Left hindlimb (tissue), 1 donor: Measurements from ENCODE around the gene NDUFB4.
"Not testable (repeated sequence)": the region's sequence is repeated elsewhere in the genome, so short reads cannot be mapped to it uniquely, and the experiment has no call there.

Experiments
- DNase-seq: peaks from one replicate; pipeline ENCODE4 v3.0.0-alpha.2; 2018

NDUFB4 gene

DNA sequence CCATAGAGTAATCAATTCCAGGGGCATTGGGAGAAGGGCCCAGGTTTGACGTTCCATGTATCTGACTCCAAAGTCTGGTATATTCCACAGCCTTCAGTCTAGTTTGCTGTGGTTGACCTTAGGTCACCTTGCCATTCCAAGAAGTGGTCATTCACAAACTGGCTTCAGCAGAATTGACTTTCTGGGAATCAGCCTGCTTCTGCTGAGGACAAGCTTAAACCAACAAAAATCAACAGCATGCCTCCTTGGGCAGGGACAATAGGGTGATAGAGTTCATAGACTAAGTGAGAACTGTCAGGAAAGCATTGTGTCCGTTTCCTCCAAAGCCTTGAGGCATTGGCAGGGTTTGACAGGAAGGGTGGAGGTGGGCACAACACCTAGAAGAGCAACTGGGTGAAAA, 24.1 kb upstream of the NDUFB4 start:
- DNase-seq: no peak

DNA sequence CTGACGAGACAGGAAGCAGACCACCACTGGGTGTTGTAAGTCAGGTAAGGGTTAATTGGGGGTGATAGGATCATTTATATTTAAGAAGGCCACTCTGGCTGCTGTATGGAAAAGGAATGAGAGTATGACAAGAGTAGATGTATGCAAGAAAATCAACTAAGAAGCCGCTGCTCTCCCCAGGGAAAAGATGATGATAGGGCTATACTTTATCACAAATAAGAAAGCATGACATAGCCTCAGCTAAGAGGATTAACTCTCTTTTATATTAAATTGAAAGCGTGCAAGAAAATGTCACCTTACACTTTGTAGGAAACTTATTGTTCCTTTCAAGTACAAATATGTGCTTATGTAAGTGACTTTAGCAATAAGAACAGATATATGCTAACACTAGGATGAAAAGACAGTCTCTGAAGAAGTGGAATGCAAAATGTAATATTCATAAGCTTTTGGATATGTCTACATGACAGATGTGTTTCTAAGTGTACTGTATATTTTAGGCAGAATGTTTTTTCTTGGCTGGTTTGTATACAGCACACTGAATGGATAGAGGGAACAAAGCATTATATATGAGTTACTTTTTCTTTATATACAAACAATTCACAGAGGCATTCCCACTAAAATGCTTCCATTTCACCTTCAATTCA, 8.7 kb upstream of the NDUFB4 start:
- no peak for DNase-seq

DNA sequence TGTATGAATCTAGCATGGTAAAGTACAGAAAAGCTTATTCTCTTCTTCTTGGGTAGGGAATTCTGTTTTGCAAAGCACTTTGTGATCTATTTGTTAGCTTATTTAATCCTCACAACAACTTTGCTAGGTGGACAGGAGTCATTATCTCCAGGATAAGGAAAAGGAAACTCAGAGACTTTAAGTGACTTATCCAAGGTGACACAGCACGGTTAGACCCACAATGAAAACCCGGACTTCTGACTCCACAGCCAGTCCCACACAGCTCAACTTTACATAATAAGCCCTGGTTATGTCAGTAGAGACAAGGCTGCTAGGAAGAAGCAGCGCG, 384 bp upstream of the NDUFB4 start:
- no peak for DNase-seq

DNA sequence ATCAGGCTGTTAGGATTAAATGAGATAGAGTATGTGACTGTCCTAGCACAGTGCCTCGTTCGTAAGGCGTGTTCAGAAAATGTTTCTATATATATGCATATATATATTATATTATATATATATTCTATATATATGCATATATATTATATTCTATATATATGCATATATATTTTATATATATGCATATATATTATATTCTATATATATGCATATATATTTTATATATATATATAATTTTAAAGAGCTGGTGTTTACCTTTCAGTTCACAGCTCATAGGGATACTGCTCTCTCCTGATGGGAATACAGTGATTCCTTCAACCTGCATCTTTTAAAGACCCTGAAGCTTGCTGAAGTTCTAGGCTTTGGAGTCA, 702 bp downstream of the NDUFB4 start:
- no peak for DNase-seq

DNA sequence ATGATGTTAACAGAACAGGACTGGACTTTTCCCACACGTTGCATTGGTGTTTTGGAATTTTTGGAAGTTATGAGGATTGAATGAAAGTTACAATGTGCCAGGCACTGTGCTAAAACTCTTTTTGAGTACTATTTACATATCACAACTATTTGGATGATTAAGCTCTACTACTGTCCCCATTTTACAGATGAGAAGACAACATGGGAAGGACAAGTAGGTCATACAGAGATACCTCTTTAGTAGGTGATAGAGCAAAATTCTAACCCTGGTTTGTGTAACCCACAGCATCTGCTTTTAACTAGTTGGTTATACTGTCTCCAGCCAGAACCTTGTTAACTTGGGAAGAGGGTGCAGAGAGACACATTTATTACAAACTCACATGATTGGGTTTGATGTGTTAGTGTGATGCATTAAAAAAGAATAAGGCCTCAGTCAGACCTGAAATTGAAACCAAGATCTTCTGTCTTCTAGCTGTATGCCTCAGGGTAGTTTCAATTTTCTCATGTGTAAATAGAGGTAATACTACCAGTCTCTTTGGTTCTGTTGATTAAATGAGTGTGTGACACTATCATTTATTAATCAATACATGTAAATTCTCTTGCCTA, 1.4 kb downstream of the NDUFB4 start:
- no peak for DNase-seq

DNA sequence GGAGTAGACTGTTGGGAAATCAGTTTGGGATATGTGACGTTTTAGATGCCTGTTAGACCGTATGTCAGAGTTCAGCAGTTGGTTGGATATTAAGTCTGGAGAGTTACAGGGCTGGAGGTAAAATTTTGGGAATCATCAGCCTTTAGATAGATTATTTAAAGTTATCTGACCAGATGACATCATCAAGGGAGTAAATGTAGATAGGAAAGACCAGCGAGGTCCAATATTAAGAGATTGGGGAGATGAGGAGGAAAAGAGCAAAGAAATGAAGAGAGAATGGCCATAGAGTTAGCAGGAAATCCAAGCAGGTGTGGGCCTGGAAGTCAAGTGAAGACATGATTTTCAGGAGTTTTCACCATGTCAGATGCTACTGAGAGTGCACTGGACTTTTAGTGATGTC, 3.1 kb downstream of the NDUFB4 start:
- no peak for DNase-seq

DNA sequence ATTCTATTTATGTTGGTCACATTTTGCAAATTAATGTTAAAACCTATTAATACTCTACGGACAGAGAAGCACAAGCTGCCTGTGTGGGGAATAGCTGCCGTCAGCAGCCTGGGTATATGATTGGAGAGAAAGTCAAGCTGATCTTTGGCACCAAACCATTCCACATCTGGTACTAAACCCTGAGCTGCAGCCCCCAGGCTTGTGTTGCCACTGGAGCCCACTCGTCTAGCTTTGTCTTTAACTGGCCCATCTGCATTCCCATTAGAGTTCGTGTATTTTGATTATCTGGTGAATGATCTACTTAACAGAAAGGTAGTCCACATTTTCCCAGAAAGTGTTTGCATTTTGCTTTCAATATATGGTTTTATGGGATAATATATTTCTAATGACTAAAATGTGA, 5.4 kb downstream of the NDUFB4 start:
- no peak for DNase-seq

DNA sequence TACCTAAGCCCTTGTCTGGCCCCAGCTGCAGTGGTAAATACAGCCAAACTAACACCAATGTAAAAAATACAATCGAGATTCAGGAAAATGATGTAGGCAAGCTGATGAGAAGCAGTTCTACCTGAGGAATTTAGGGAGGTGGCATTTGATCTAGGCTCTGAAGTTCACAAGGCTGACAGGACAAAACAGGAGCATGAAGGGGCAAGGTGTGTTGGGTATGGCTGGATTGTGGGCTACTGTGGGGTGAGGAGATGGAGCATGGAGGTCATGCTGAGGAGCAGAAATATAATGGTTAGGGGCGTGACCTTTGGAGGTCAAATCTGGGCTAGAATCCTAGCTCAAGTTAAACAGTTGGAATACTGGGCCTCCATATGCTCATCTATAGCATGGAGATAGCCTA, 6.5 kb downstream of the NDUFB4 start:
- DNase-seq: no peak

DNA sequence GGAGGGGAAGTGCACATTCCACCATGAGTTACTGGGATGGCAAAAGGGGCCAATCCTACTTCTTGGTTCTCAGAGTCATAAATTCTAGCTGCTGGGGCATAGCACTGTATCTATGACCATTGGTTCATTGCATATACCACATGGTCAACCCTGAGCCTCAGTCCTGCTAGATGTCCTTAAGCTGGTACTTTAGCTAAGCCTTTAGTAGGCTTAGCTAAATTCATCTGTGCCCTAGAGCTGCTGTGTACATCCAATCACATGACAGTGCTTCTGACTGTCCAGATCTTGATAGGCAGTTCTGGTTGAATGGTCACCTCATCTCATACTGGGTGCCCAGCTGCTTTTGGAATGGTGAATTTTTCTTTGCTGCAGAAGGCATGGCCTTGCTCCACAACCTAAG, 8.2 kb downstream of the NDUFB4 start:
- no peak for DNase-seq

DNA sequence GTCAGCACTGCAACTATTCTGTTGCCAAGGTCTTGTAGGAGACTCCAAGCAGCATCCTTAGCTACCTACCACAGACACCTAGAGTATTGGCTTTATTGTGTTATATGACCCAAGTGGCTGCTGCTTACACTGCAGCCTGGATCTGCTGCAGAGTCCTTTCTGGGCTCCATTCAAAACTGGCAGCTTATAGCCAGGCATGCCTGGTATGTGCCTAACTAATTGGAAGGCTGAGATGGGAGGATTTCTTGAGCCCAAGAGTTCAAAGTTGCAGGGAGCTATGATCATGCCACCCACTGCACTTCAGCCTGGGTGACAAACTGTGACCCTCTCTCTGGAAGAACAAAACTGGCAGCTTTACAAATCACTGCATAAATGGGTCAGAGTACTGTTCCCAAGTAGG, 8.6 kb downstream of the NDUFB4 start:
- DNase-seq: no peak

DNA sequence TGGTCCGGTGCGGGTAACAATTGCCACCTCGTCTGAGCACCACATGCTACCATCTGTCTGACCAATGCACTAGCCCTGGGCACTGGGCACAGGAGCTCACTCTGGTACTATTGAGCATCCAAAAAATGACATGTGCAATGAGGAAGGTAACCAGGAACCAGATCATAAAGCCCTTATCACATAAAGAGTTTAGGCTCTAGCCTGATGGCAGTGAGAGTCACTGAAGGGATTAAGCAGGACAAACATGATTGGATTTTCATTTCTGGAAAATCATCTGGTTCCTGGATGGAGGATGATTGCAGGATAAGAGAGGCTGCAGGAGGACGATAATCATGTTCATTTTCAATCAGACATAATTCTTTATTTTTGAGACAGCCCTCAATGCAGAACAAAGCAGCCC, 12.4 kb downstream of the NDUFB4 start:
- DNase-seq: no peak

DNA sequence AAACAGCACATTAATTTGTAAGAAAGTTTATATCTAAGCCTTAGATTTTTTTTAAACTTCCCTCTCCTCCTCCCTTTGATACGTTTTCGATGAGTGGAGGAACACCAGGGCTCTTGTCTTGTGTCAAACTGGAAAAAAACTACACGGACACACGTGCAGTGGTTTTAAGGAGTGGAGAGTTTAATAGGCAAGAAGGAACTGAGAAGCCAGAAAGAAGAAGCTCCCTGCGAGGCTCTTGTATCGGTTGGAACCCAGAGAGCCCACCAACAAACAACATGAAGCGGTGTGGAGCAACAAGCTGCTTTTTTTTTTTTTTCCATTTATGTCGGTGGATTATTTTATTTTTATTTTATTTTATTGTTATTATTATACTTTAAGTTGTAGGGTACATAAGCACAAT, 18.6 kb downstream of the NDUFB4 start:
- DNase-seq: no peak

DNA sequence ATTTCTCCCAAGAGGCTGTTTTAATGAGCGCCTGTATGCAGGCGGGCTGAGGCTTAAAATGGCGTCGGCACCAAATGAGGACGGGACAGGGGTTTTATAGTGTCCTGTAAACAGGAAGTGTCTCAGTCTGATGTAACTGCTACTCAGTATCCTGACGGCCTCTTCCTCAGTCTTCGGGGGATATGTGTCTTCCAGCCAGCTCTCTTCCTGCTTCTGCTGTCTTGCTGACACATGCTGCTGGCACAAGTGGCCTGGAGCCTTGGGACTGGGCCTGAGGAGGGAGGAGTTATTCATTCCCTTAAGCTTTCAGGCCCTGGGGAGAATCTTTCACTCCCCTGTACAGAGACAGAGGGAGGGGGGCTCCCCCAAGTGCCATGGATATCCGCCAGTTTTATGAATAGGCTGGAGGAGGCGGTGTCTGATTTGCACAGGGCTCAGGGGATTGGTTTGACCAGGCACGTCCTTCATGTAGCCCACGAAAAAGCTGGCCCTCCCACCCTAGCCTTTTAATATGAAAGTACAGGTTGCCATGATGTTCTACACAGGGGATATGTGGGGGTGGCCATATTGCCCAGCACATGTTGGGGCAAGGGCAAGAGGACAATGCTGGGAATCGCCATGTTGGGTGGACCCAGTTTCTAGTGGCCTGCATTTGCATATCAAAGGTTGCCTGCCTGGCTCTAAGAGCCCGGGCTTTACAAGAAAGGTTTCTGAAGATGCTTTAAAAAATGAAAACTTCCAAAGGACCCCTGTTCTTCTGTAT, 19.9 kb downstream of the NDUFB4 start:
- no peak for DNase-seq

DNA sequence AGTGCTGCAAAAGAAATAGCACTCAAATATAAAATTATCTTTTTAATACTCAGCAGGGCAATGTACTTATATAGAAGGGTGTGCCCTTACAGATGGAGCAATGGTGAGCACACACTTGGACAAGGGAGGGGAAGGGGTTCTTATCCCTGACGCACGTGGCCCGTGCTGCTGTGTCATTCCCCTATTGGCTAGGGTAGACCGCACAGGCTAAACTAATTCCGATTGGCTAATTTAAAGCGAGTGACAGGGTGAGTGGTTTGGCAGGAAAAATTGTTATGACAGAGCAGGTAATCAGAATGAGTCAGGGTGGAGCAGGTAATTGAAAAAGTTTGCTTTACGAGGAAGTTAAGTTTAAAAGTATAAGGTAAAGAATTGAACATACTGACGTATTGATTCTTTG, 20.6 kb downstream of the NDUFB4 start:
- DNase-seq: not testable (repeated sequence)

DNA sequence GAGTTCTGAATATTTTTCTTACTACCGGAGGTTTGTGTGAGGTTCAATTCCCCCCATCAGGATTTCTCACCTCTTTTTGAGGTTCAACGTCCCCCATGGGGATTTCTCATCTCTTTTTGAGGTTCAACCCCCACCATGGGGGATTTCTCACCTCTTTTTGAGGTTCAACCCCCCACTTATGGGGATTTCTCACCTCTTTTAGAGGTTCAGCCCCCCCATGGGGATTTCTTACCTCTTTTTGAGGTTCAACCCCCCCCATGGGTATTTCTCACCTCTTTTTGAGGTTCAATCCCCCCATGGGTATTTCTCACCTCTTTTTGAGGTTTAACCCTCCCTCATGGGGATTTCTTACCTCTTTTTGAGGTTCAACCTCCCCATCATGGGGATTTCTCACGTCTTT, 26.3 kb downstream of the NDUFB4 start:
- DNase-seq: no peak

DNA sequence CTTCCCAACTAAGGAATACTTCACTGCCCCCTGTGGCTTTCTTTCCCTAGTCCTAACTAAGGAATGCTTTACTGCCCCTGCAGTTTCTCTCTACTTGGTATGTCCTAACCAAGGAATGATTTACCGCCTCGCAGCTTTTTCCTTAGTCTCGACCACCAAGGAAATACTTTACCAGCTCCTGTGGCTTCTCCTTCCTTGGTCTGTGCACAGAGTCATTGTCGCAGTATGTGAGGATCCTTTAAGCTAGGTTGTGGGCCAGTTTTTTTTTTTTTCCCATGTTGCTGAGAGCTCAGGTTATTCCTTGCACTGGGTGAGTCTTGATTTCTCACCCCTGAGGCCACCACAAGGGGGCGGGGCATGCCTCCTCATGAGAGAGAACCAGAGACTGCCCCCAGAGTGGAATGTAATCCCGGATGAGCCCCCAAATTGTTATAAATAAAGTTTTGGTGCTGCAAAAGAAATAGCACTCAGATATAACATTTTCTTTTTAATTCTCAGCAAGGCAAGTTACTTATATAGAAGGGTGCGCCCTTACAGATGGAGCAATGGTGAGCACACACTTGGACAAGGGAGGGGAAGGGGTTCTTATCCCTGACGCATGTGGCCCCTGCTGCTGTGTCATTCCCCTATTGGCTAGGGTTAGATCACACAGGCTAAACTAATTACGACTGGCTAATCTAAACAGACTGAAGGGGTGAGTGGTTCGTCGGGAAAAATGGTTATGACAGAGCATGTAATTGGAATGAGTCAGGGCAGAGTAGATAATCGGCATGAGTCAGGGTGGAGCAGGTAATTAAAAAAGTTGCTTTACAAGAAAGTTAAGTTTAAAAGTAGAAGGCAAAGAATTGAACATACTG, 27.0 kb downstream of the NDUFB4 start:
- DNase-seq: no peak

DNA sequence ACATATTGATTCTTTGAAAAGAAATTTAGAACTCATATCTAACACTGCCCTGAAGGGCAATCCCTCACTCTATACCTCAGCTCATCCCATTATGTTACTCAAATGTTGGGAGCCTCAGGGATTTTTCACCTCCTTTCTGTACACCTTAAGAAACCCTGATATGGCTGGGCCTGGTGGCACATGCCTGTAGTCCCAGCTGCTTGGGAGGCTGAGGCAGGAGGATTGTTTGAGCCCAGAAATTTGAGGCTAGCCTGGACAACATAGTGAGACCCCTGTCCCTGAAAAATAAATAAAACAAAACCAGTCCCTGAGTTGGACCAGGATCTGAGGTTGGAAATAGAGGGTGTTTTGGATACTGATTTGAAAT, 27.6 kb downstream of the NDUFB4 start:
- DNase-seq: no peak

DNA sequence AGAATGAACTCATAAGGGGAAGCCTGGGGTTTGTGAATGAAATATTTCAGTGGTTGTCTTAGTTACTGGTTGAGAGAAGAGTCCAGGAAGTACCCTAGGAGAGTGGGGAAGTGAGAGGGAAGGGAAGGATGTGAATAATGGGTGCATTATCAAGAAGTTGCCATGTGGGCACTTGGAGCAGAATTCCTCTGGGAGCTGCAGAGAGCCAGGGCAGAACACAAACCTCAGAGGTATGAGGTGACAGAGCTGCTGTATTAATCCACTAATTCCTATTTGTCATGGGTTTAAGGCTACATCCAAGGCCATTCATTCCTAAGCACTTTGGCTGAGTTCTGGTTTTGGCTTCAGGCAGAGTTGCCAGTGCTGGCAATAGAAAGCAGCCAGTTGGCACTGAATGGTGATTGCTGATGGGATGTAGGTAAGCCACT, 29.0 kb downstream of the NDUFB4 start:
- no peak for DNase-seq

DNA sequence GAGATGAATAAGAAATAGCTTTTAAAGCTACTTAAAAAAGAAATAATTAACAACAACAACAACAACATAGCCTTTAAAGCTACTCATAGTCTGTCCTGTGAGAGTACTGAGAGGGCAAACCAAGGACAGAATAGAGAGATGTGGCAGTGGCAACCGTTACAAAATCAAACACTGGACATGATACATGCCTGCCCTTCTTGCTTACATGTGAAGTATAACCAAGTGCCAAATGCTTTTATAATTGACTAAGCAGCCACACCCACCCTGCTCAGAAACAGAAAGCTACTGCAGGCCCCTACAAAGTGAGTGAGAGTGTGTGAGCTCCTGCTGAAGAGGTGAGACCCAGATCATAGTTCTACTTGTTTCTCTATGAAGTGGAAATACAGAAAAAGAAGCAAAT, 38.4 kb downstream of the NDUFB4 start:
- no peak for DNase-seq

DNA sequence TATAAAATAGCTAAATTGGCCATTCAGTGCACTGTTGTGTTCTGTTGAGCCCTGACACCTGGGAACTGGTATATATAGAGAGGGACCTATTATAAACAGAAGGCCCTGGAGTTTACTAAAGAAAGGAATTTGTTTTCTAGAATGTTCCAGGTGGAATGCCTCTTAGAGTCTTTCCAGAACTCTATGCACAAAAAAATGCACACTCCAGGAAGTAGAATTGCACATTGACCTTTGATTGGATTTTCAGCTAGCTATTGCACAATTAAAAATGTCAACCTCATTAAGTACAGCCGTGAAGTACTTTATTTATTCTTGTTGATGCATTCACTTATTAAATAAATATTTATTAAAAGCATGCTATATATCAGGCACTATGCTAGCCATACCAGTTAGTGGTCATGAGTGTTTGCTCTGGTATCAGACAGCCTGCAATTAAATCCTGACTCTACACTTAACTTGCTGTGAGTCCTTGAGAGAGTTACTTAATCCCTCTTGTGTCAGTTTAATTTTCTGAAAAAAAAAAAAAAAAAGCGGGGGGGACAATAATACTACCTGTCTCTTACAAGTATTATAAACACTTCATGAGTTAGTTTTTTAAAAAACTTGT, 40.8 kb downstream of the NDUFB4 start:
- DNase-seq: no peak

DNA sequence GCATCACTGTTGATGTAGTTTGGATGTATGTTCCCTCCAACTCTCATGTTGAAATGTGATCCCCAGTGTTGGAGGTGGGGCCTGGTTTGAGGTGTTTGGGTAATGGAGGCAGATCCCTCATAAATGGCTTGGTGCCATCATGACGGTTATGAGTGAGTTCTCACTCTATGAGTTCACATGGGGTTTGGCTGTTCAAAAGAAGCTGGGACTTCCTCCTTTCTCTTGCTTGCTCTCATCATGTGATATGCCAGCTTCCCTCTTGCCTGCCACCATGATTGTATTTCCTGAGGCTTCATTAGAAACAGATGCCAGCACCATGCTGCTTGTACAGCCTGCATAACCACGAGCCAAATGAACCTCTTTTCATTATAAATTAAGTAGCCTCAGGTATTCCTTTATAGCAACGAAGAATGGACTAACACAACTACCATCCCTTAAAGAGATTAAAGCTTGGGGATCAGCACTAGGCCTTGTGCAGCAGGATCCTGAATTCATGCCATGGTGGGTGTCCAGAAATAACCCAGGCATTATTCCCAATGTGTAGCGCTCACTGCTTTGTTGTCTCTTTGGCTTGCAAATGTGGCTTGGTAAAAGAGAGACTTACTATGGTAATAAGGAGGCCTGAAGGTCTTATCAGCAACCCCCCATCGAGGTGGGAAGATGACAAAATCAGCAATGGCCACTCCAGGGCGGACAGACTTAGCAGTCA, 41.9 kb downstream of the NDUFB4 start:
- no peak for DNase-seq

DNA sequence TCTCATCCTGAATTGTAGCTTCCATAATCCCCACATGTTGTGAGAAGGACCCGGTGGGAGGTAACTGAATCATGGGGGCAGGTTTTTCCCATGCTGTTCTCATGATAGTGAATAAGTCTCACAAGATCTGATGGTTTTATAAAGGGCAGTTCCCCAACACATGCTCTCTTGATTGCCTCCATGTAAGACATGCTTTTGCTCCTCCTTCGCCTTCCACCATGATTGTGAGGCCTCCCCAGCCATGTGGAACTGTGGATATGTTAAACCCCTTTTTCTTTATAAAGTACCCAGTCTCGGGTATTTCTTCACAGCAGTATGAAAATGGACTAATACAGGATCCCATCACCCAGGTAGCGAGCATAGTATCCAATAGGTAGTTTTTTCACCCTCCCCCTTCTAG, 42.7 kb downstream of the NDUFB4 start:
- not testable (repeated sequence) for DNase-seq

DNA sequence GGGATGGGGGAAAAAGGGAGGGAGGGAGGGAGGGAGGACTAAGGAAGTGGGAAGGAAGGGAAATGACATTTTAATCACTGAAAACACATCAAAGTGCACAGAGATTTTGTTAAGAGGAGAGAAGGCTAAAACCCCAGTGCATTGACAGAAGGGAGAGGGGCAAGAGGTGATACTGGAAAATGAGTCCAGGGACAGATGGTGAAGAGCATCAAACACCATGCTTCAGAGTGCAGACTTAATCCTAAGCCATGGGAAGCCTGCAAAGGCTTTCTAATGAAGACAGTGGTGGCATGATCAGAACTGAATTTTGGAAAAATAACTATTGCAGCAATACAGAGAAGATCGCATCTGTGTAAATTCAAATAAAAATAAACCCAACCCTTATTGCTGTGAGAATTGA, 44.1 kb downstream of the NDUFB4 start:
- no peak for DNase-seq
